T-cell (primary cell): ENCODE data around the gene ERC2. TPM values are rescaled to one million over a fixed set of nuclear protein-coding genes. Genes with fewer than 3 reads are reported as not detected.

ENCODE experiments used
- ATAC-seq, 4 experiments: fragments of 200-7000 bp in 3 of 4; fragments of 150-1000 bp in 1 of 4; cut with Tn5 transposase; replicated peaks in 1 of 4; 1 replicate in 3 of 4; 2 replicates in 1 of 4; pipeline ENCODE4 v1.10.0; 2021; ENCODE audit warnings: moderate library complexity in 3 of 4, mild to moderate bottlenecking in 2 of 4, moderate number of reproducible peaks in 1 of 4
- CTCF ChIA-PET, 2 donors: fragments of 300-600 bp; sonication (Branson Sonifier 250); formaldehyde crosslinking; loops; one replicate each; lab custom pipeline; 2022; ENCODE audit warnings: antibody characterized with exemption in 2 of 2; lab: Charles Lee
- POLR2A ChIA-PET, 2 donors: fragments of 300-600 bp; sonication (Branson Sonifier 250); formaldehyde crosslinking; loops; one replicate each; lab custom pipeline; 2022; ENCODE audit warnings: antibody characterized with exemption in 2 of 2; lab: Charles Lee
- DNase-seq, 35 experiments: peaks; one replicate each; pipeline versions ENCODE4 v3.0.0 to v3.0.0-alpha.2; 2013 to 2023
- H3K27ac ChIP-seq: one replicate; pipeline ENCODE4 v1.5.1; 2013; ENCODE audit warnings: low read length
- H3K27me3 ChIP-seq, 2 experiments: replicated peaks in 1 of 2; 1 replicate in 1 of 2; 2 replicates in 1 of 2; pipeline versions ENCODE4 v1.6.1 to v1.7.0; 2013; ENCODE audit warnings: low read length in 1 of 2, mixed read lengths in 1 of 2; ENCODE audit not compliant: control insufficient read depth in 2 of 2, insufficient read depth in 2 of 2; ENCODE audit errors: extremely low read depth in 1 of 2
- H3K36me3 ChIP-seq, 2 donors: 1 replicate in 1 of 2; 2 replicates in 1 of 2; pipeline versions ENCODE4 v1.6.1 to v1.7.0; 2013; ENCODE audit warnings: low read length in 1 of 2; ENCODE audit not compliant: control insufficient read depth in 2 of 2, insufficient read depth in 1 of 2; ENCODE audit errors: extremely low read depth in 1 of 2
- H3K4me1 ChIP-seq, 2 experiments: 1 replicate in 1 of 2; 2 replicates in 1 of 2; pipeline versions ENCODE4 v1.6.1 to v1.7.0; 2013; ENCODE audit warnings: low read length in 2 of 2, mixed read lengths in 1 of 2; ENCODE audit not compliant: insufficient read depth in 2 of 2, control insufficient read depth in 1 of 2; ENCODE audit errors: extremely low read depth in 1 of 2
- H3K4me3 ChIP-seq, 2 donors: 1 replicate in 1 of 2; 2 replicates in 1 of 2; pipeline versions ENCODE4 v1.5.1 to v1.7.0; 2013; ENCODE audit warnings: mild to moderate bottlenecking in 2 of 2, low read length in 1 of 2, moderate library complexity in 1 of 2; ENCODE audit not compliant: control insufficient read depth in 1 of 2; ENCODE audit errors: extremely low read depth in 1 of 2
- H3K9me3 ChIP-seq: 2 replicates; pipeline ENCODE4 v1.7.0; 2013
- H3K27ac Mint-ChIP-seq, 2 donors: one replicate each; pipeline ENCODE4 v1.8.0; 2020 to 2021; ENCODE audit warnings: mild to moderate bottlenecking in 2 of 2, mixed read lengths in 2 of 2
- H3K27me3 Mint-ChIP-seq, 2 donors: one replicate each; pipeline ENCODE4 v1.8.0; 2021 to 2022; ENCODE audit warnings: mixed read lengths in 2 of 2
- H3K36me3 Mint-ChIP-seq: one replicate; pipeline ENCODE4 v1.8.0; 2021; ENCODE audit warnings: mixed read lengths
- H3K4me1 Mint-ChIP-seq, 3 donors: one replicate each; pipeline ENCODE4 v1.8.0; 2020 to 2022; ENCODE audit warnings: mixed read lengths in 3 of 3, mild to moderate bottlenecking in 1 of 3
- H3K4me3 Mint-ChIP-seq, 3 donors: one replicate each; pipeline ENCODE4 v1.8.0; 2020 to 2022; ENCODE audit warnings: mild to moderate bottlenecking in 3 of 3, mixed read lengths in 3 of 3, moderate library complexity in 3 of 3
- H3K9me3 Mint-ChIP-seq, 3 donors: one replicate each; pipeline ENCODE4 v1.8.0; 2020 to 2022; ENCODE audit warnings: mixed read lengths in 3 of 3
- WGBS: methylation state at CpG from one replicate; pipeline ENCODE4 v1.1.5; 2013; ENCODE audit warnings: missing lambda C conversion rate; ENCODE audit not compliant: insufficient coverage; 5-methylcytosine and 5-hydroxymethylcytosine counted together
- total RNA-seq, 35 experiments: library from RNA in 6 of 35; stranded (reverse) in 6 of 35; fragments of 120-200 nt in 1 of 35; gene quantifications; one replicate each; pipeline versions ENCODE4 v1.2.1 to v1.2.4 and lab custom pipeline; 2013 to 2026

Gene ERC2
- total RNA-seq, 5 donors from 2014 or later (not counting 1 experiment from before 2014, with no cell fraction given): not detected

DNA sequence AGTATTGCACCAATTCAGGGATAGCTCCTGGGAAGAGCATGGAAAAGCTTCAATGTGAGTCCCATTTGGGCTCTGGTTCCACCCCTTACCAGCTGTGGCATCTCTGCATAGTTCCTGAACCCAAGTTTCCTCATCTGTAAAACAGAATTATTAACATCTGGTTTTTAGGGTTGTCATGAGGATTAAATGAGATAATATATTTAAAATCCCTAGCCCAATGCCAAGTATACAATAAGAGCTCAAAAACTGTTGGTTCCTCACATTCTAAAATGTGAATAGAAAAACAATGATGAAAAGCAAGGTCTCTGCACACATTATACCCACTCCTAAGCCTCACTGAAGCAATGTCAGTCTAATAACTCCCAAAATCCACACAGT lies 743.9 kb downstream of the ERC2 start:
- ChIA-PET CTCF (no interaction called here), POLR2A (no interaction called here)
- H3K9me3 Mint-ChIP-seq: peaks cover 0 to 4% (median 0%) of the 10 kb centered on the region in 3 donors
- H3K36me3 Mint-ChIP-seq: no peaks in the 10 kb centered on the region
- ATAC-seq (no peak), DNase-seq (no peak)
- H3K4me3 Mint-ChIP-seq: no peak overlapping the region
- Histone ChIP-seq H3K9me3 (no peaks in the 10 kb centered on the region), H3K27me3 (peaks cover 2 to 4% of the 10 kb centered on the region in 2 experiments), H3K4me3 (no peak overlapping the region), H3K4me1 (no peaks in the 10 kb centered on the region), H3K36me3 (no peaks in the 10 kb centered on the region), H3K27ac (no peak overlapping the region)
- no peaks in the 10 kb centered on the region for H3K4me1 Mint-ChIP-seq
- peaks cover 0 to 29% of the 10 kb centered on the region in 2 donors for H3K27me3 Mint-ChIP-seq
- no peak overlapping the region for H3K27ac Mint-ChIP-seq

DNA sequence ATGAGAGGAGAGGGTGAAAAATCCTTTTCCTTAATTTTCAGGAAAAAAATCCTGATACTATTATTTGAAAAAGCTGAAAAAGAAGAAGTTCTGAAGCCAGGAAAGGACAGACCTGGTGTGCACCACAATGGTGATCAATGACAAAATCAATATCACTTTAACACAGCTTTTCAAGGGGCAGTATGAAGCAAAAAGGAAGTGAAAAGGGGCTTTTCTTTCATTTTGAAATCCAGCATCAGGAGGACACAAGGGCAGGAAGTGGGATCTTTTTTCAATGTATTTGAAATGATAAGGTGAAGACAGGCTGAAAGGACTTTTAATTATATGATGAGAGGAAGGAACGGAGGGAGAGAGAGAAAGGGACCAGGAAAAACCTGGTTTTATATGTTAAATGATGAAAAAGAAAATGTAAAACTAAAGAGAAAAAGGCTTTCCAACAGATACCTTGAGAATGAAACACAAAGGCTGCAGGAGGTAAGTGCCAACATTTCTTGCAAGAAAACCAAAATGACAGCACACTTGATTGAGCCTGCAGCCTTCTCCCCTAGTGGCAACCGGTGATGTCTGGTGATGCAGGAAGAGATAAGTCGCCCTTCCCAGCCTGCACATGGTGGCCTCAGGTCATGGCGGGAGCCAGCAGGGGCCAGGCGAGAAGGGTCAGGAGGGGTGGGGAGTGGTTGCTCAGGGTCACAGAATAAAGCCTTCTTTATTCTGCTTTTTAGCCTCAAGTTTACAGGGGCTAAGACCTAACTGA lies 744.4 kb downstream of the ERC2 start:
- Mint-ChIP-seq H3K9me3 (no peaks in the 10 kb centered on the region), H3K4me3 (no peak overlapping the region), H3K27me3 (peaks cover 0 to 23% of the 10 kb centered on the region in 2 donors), H3K36me3 (no peaks in the 10 kb centered on the region), H3K4me1 (no peaks in the 10 kb centered on the region), H3K27ac (no peak overlapping the region)
- Histone ChIP-seq H3K27me3 (peaks cover 2 to 4% of the 10 kb centered on the region in 2 experiments), H3K4me1 (no peaks in the 10 kb centered on the region), H3K4me3 (no peak overlapping the region), H3K27ac (no peak overlapping the region), H3K9me3 (no peaks in the 10 kb centered on the region), H3K36me3 (no peaks in the 10 kb centered on the region)
- ChIA-PET CTCF (no interaction called here), POLR2A (no interaction called here)
- 37% methylated on average over 4 of the region's 5 CpGs for WGBS
- DNase-seq: no peak
- ATAC-seq: no peak

DNA sequence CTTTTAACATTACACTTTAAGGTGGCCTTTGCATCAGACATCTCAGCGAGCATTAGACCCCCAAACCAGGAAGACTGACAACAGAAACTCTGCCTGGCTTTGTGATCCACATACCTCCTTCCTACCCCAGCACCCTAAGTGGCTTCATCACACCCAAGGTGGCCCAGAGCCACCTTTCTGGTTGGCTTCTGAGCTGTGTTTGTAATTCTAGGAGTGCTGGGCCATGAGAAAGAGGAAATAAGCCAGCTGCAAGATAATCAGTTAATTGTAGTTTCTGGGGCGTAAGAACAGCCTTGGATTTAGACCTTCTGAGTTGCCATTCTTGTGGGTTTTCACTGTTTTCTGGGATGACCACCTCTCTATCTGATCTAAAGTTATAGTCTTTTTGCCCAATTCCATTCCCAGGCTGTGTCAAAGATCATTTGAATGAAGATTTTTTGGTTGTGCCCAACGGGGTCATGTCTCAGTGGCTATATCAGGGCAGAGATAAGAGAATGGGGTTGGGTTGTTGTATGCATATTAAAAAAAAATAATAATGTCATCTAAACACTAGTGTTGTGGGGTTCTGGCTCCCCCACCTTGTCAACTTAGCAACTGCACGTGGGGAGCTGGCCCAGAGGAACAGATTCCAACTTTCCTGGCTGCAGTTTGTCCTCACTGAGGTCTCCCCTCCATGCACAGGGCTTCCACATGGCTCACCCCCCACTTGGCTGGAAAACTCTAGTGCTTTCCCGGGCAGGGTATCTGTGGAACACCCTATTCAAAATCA lies 746.4 kb downstream of the ERC2 start:
- no peaks in the 10 kb centered on the region for H3K36me3 Mint-ChIP-seq
- Histone ChIP-seq H3K27me3 (peaks cover 2 to 4% of the 10 kb centered on the region in 2 experiments), H3K36me3 (no peaks in the 10 kb centered on the region), H3K4me1 (no peaks in the 10 kb centered on the region), H3K9me3 (no peaks in the 10 kb centered on the region), H3K27ac (no peak overlapping the region), H3K4me3 (no peak overlapping the region)
- H3K27me3 Mint-ChIP-seq: peaks cover 0 to 23% of the 10 kb centered on the region in 2 donors
- H3K27ac Mint-ChIP-seq: no peak overlapping the region
- no peak for ATAC-seq
- ChIA-PET CTCF (no interaction called here), POLR2A (no interaction called here)
- H3K4me1 Mint-ChIP-seq: no peaks in the 10 kb centered on the region
- DNase-seq: peak in 1 of 35 experiments; percentile 8
- no peaks in the 10 kb centered on the region for H3K9me3 Mint-ChIP-seq
- H3K4me3 Mint-ChIP-seq: no peak overlapping the region
- WGBS: 50% methylated on average over 3 of the region's 5 CpGs

DNA sequence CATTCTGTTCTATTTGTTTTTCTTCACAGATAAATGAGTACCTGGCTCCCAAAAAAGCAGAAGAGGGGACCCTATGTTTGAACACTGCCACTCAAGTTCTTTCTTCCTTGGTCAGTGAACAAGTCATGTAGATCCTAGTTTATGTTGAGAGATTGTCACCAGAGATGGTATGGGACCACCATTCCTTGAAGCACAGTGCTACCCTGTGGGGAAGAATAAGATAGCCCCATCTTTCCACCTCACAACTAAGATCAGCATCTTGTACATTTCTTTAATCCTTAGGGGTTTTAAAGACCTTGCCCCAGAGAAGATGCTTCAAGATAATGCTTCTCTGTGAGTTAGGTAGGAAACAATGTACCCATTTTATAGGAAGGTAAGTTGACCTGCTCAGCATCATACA lies 747.7 kb downstream of the ERC2 start:
- no peak overlapping the region for H3K27ac ChIP-seq
- ChIA-PET CTCF (no interaction called here), POLR2A (no interaction called here)
- no peak overlapping the region for H3K27ac Mint-ChIP-seq
- H3K27me3 Mint-ChIP-seq: peaks cover 0 to 18% of the 10 kb centered on the region in 2 donors
- no peaks in the 10 kb centered on the region for H3K4me1 Mint-ChIP-seq
- no peak overlapping the region for H3K4me3 Mint-ChIP-seq
- no peak overlapping the region for H3K4me3 ChIP-seq
- H3K4me1 ChIP-seq: no peaks in the 10 kb centered on the region
- ATAC-seq (no peak), DNase-seq (peak in 1 of 35 experiments; percentile 3)
- H3K9me3 ChIP-seq: no peaks in the 10 kb centered on the region
- peaks cover 0 to 4% of the 10 kb centered on the region in 2 experiments for H3K27me3 ChIP-seq
- no peaks in the 10 kb centered on the region for H3K9me3 Mint-ChIP-seq
- no peaks in the 10 kb centered on the region for H3K36me3 ChIP-seq
- no peaks in the 10 kb centered on the region for H3K36me3 Mint-ChIP-seq

DNA sequence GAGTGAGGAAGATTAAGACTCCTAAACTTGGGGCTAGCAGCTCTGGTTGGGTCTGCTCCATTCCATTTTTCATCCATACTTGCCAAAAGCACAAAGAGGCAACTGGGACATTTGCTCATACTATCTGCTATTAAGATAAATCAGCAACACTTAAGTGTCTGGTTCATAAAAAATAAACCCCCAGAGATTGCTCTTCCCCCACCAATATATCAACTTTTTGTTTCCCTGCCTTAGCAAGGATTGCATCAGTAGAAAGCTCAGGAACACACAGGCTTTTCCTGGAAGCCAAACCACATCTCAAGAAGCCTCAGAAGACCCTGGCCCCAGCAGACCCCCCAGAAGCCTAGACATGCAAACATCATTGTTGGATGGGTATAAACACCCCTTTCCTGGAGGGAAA lies 748.8 kb downstream of the ERC2 start:
- H3K36me3 Mint-ChIP-seq: no peaks in the 10 kb centered on the region
- H3K27me3 Mint-ChIP-seq: peaks cover 0 to 12% of the 10 kb centered on the region in 2 donors
- H3K4me1 Mint-ChIP-seq: no peaks in the 10 kb centered on the region
- no peak for ATAC-seq
- no peaks in the 10 kb centered on the region for H3K36me3 ChIP-seq
- H3K4me3 ChIP-seq: no peak overlapping the region
- POLR2A ChIA-PET: no interaction called here
- no peak for DNase-seq
- H3K9me3 ChIP-seq: no peaks in the 10 kb centered on the region
- H3K4me3 Mint-ChIP-seq: no peak overlapping the region
- H3K27me3 ChIP-seq: peaks cover 0 to 4% of the 10 kb centered on the region in 2 experiments
- no peak overlapping the region for H3K27ac ChIP-seq
- CTCF ChIA-PET: interaction anchor here in 1 of 2 donors (0.6 kb wide), 1 partner anchor 204 kb away, joined by 4 read pairs; no protein-coding TSS in a partner anchor
- no peaks in the 10 kb centered on the region for H3K9me3 Mint-ChIP-seq
- H3K27ac Mint-ChIP-seq: no peak overlapping the region
- H3K4me1 ChIP-seq: no peaks in the 10 kb centered on the region

DNA sequence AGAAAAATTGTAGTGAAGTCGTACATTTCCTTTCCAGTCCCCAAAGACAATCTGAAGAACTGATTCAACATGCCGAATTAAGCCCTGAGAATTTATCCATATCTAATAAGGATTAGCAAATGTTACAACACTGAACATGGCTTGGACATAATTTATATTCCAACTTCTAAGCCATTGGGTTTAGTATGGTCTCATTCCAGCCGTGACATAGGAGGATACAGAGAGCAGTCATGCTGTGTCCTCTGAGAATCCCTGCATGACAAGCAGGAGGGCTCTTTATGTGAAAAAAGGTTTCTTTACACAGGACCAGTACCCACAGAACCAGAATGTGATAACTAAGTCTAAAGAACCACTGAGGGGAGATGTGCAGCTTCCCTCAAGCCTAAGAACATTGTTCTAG lies 749.3 kb downstream of the ERC2 start:
- no peaks in the 10 kb centered on the region for H3K9me3 ChIP-seq
- H3K27ac Mint-ChIP-seq: no peak overlapping the region
- no peak overlapping the region for H3K4me3 ChIP-seq
- peaks cover 0 to 4% of the 10 kb centered on the region in 2 experiments for H3K27me3 ChIP-seq
- ChIA-PET CTCF (interaction anchor here in 1 of 2 donors (0.6 kb wide), 1 partner anchor 203 kb away, joined by 4 read pairs; no protein-coding TSS in a partner anchor), POLR2A (no interaction called here)
- H3K36me3 Mint-ChIP-seq: no peaks in the 10 kb centered on the region
- no peak for ATAC-seq
- DNase-seq: no peak
- H3K27me3 Mint-ChIP-seq: peaks cover 0 to 11% of the 10 kb centered on the region in 2 donors
- no peak overlapping the region for H3K27ac ChIP-seq
- no peaks in the 10 kb centered on the region for H3K36me3 ChIP-seq
- no peaks in the 10 kb centered on the region for H3K9me3 Mint-ChIP-seq
- H3K4me3 Mint-ChIP-seq: no peak overlapping the region
- H3K4me1 ChIP-seq: no peaks in the 10 kb centered on the region
- no peaks in the 10 kb centered on the region for H3K4me1 Mint-ChIP-seq
- no CpG with 5 or more reads among the region's 3 CpGs for WGBS
